Karpas-422 (cell line): ENCODE data around the gene AIF1L. TPM values are rescaled to one million over a fixed set of nuclear protein-coding genes. Genes with fewer than 3 reads are reported as not detected.

Experiments used
- DNase-seq: peaks from one replicate; pipeline ENCODE4 v3.0.0-alpha.2; 2015
- H2AFZ ChIP-seq: fragments of 200-600 bp; sonication (generic); 2 replicates; pipeline ENCODE4 v1.6.1; 2014; ENCODE audit warnings: antibody characterized with exemption, low read length, mixed read lengths
- H3K27ac ChIP-seq: fragments of 200-600 bp; sonication (generic); 2 replicates; pipeline ENCODE4 v1.5.1; 2014; ENCODE audit warnings: mild to moderate bottlenecking, low read length, moderate library complexity
- H3K27me3 ChIP-seq: fragments of 200-600 bp; sonication (generic); 2 replicates; pipeline ENCODE4 v1.6.1; 2014; ENCODE audit warnings: low read length, mixed read lengths
- H3K36me3 ChIP-seq: fragments of 200-600 bp; sonication (generic); 2 replicates; pipeline ENCODE4 v1.6.1; 2014; ENCODE audit warnings: low read length, mixed read lengths; ENCODE audit not compliant: insufficient read depth
- H3K4me1 ChIP-seq: fragments of 200-600 bp; sonication (generic); 2 replicates; pipeline ENCODE4 v1.6.1; 2014; ENCODE audit warnings: mild to moderate bottlenecking, low read length, mixed read lengths
- H3K4me2 ChIP-seq: fragments of 200-600 bp; sonication (generic); 2 replicates; pipeline ENCODE4 v1.6.1; 2014; ENCODE audit warnings: low read length, low read depth, mild to moderate bottlenecking; ENCODE audit not compliant: poor library complexity, severe bottlenecking
- H3K4me3 ChIP-seq: fragments of 200-600 bp; sonication (generic); 2 replicates; pipeline ENCODE4 v1.5.1; 2014; ENCODE audit warnings: mild to moderate bottlenecking, antibody characterized with exemption, low read length, mixed read lengths
- H3K79me2 ChIP-seq: fragments of 200-600 bp; sonication (generic); 2 replicates; pipeline ENCODE4 v1.6.1; 2014; ENCODE audit warnings: mild to moderate bottlenecking, low read length, mixed read lengths
- H3K9ac ChIP-seq: fragments of 200-600 bp; sonication (generic); 2 replicates; pipeline ENCODE4 v1.6.0; 2014; ENCODE audit warnings: low read length
- H3K9me2 ChIP-seq: fragments of 200-600 bp; sonication (generic), shearing (Covaris generic); replicated peaks from 2 replicates; pipeline ENCODE4 v1.6.0; 2014; ENCODE audit warnings: mild to moderate bottlenecking, low read length, moderate library complexity; ENCODE audit not compliant: insufficient read depth
- H3K9me3 ChIP-seq: fragments of 300-700, 200-600 bp; sonication (generic); 2 replicates; pipeline ENCODE4 v1.6.1; 2014; ENCODE audit warnings: low read length, mixed read lengths
- H4K20me1 ChIP-seq: fragments of 200-600 bp; sonication (generic); 2 replicates; pipeline ENCODE4 v1.6.1; 2014; ENCODE audit warnings: mild to moderate bottlenecking, antibody characterized with exemption, low read length, low read depth; ENCODE audit not compliant: insufficient read depth
- total RNA-seq: library from RNA; depleted of rRNA; stranded (reverse); fragments of >200 nt; shearing (Covaris generic); gene quantifications from 2 replicates; pipeline ENCODE4 v1.2.3, GENCODE V29; 2014; ENCODE audit warnings: low replicate concordance

The AIF1L gene
- total RNA-seq, 1 experiment from 2014 or later: not detected

GRCh38 chr9:131119600-131119999, 23.3 kb downstream of the AIF1L start:
- H3K9ac ChIP-seq: no peak overlapping the region
- H3K36me3 ChIP-seq: no peaks in the 10 kb centered on the region
- no peak overlapping the region for H2AFZ ChIP-seq
- H3K4me2 ChIP-seq: no peak overlapping the region
- no peak overlapping the region for H3K27ac ChIP-seq
- no peaks in the 10 kb centered on the region for H3K27me3 ChIP-seq
- H3K9me2 ChIP-seq: no peaks in the 10 kb centered on the region
- DNase-seq: no peak
- no peaks in the 10 kb centered on the region for H4K20me1 ChIP-seq
- no peaks in the 10 kb centered on the region for H3K9me3 ChIP-seq
- no peaks in the 10 kb centered on the region for H3K79me2 ChIP-seq
- peaks cover 3% of the 10 kb centered on the region for H3K4me1 ChIP-seq
- H3K4me3 ChIP-seq: no peak overlapping the region

- no peak overlapping the region for H3K4me3 ChIP-seq
- H3K9me2 ChIP-seq: no peaks in the 10 kb centered on the region
- H3K9ac ChIP-seq: no peak overlapping the region
- H2AFZ ChIP-seq: no peak overlapping the region
- DNase-seq: no peak
- H4K20me1 ChIP-seq: no peaks in the 10 kb centered on the region
- no peaks in the 10 kb centered on the region for H3K36me3 ChIP-seq
- no peaks in the 10 kb centered on the region for H3K27me3 ChIP-seq
- peaks cover 5% of the 10 kb centered on the region for H3K4me1 ChIP-seq
- no peaks in the 10 kb centered on the region for H3K9me3 ChIP-seq
- no peak overlapping the region for H3K27ac ChIP-seq
- H3K4me2 ChIP-seq: no peak overlapping the region
- H3K79me2 ChIP-seq: peaks cover 8% of the 10 kb centered on the region
These were observed 24.4 kb downstream of the AIF1L start for GRCh38 chr9:131120620-131121228.

- H2AFZ ChIP-seq: no peak overlapping the region
- no peaks in the 10 kb centered on the region for H3K36me3 ChIP-seq
- H3K27me3 ChIP-seq: no peaks in the 10 kb centered on the region
- no peak overlapping the region for H3K4me3 ChIP-seq
- no peak overlapping the region for H3K27ac ChIP-seq
- no peaks in the 10 kb centered on the region for H3K9me2 ChIP-seq
- H3K9ac ChIP-seq: no peak overlapping the region
- H4K20me1 ChIP-seq: peaks cover 4% of the 10 kb centered on the region; the same call in 1 of the 2 replicates
- DNase-seq: no peak
- peaks cover 8% of the 10 kb centered on the region for H3K4me1 ChIP-seq
- peaks cover 14% of the 10 kb centered on the region for H3K79me2 ChIP-seq
- no peaks in the 10 kb centered on the region for H3K9me3 ChIP-seq
- no peak overlapping the region for H3K4me2 ChIP-seq
These were observed 25.0 kb downstream of the AIF1L start for GRCh38 chr9:131121346-131121745.

- Histone ChIP-seq H3K36me3 (no peaks in the 10 kb centered on the region), H2AFZ (no peak overlapping the region), H3K9me2 (no peaks in the 10 kb centered on the region), H3K4me2 (no peak overlapping the region), H3K79me2 (peaks cover 22% of the 10 kb centered on the region), H3K27ac (no peak overlapping the region), H3K9me3 (no peaks in the 10 kb centered on the region), H3K9ac (no peak overlapping the region), H3K4me1 (peaks cover 16% of the 10 kb centered on the region), H3K27me3 (no peaks in the 10 kb centered on the region), H3K4me3 (no peak overlapping the region), H4K20me1 (peaks cover 4% of the 10 kb centered on the region; the same call in 1 of the 2 replicates)
- DNase-seq: no peak
These were observed 25.8 kb downstream of the AIF1L start for GRCh38 chr9:131122158-131122557.

GRCh38 chr9:131125038-131125287, 28.6 kb downstream of the AIF1L start:
- Histone ChIP-seq H2AFZ (no peak overlapping the region), H3K4me3 (peak overlapping the region; percentile 75), H3K79me2 (peaks cover 44% of the 10 kb centered on the region), H3K9ac (peak overlapping the region; percentile 81), H3K36me3 (peaks cover 23% of the 10 kb centered on the region; the same call in 1 of the 2 replicates), H3K9me3 (no peaks in the 10 kb centered on the region), H3K4me1 (peaks cover 16% of the 10 kb centered on the region), H3K4me2 (peak overlapping the region; percentile 79), H3K27ac (peak overlapping the region; percentile 50), H3K27me3 (no peaks in the 10 kb centered on the region), H4K20me1 (peaks cover 4% of the 10 kb centered on the region; the same call in 1 of the 2 replicates), H3K9me2 (no peaks in the 10 kb centered on the region)
- DNase-seq: no peak

GRCh38 chr9:131125288-131126058, 29.1 kb downstream of the AIF1L start, which contains the start of gene NUP214:
NUP214 (plus strand) TSS chr9:131125586; CDS start chr9:131125705, 119 bp downstream.
- Histone ChIP-seq H3K4me1 (peaks cover 16% of the 10 kb centered on the region), H2AFZ (peak within 1 kb of the TSS; percentile 17; the same call in 1 of the 2 replicates), H3K9me2 (no peaks in the 10 kb centered on the region), H3K9me3 (no peaks in the 10 kb centered on the region), H3K4me2 (peak within 1 kb of the TSS; percentile 89), H3K27ac (peak within 1 kb of the TSS; percentile 50), H3K4me3 (peak within 1 kb of the TSS; percentile 75), H4K20me1 (peaks cover 4% of the 10 kb centered on the region; the same call in 1 of the 2 replicates), H3K36me3 (peaks cover 23% of the 10 kb centered on the region; the same call in 1 of the 2 replicates), H3K27me3 (no peaks in the 10 kb centered on the region), H3K9ac (peak within 1 kb of the TSS; percentile 88), H3K79me2 (peaks cover 44% of the 10 kb centered on the region)
- DNase-seq: peak; percentile 100

- peaks cover 16% of the 10 kb centered on the region for H3K4me1 ChIP-seq
- H3K4me2 ChIP-seq: peak overlapping the region; percentile 89
- peaks cover 46% of the 10 kb centered on the region for H3K79me2 ChIP-seq
- peak overlapping the region; percentile 75 for H3K4me3 ChIP-seq
- H2AFZ ChIP-seq: peak overlapping the region; percentile 17; the same call in 1 of the 2 replicates
- no peaks in the 10 kb centered on the region for H3K27me3 ChIP-seq
- H3K9me2 ChIP-seq: no peaks in the 10 kb centered on the region
- no peak for DNase-seq
- peaks cover 4% of the 10 kb centered on the region; the same call in 1 of the 2 replicates for H4K20me1 ChIP-seq
- peak overlapping the region; percentile 88 for H3K9ac ChIP-seq
- no peaks in the 10 kb centered on the region for H3K9me3 ChIP-seq
- H3K36me3 ChIP-seq: peaks cover 25% of the 10 kb centered on the region; the same call in 1 of the 2 replicates
- peak overlapping the region; percentile 16; the same call in 1 of the 2 replicates for H3K27ac ChIP-seq
These were observed 29.7 kb downstream of the AIF1L start for GRCh38 chr9:131126059-131126426.

- Histone ChIP-seq H3K9ac (no peak overlapping the region), H4K20me1 (peaks cover 4% of the 10 kb centered on the region; the same call in 1 of the 2 replicates), H3K9me3 (no peaks in the 10 kb centered on the region), H3K36me3 (peaks cover 36% of the 10 kb centered on the region; the same call in 1 of the 2 replicates), H3K4me2 (no peak overlapping the region), H3K4me3 (no peak overlapping the region), H3K27ac (no peak overlapping the region), H3K4me1 (peaks cover 16% of the 10 kb centered on the region), H2AFZ (no peak overlapping the region), H3K79me2 (peaks cover 52% of the 10 kb centered on the region), H3K9me2 (no peaks in the 10 kb centered on the region), H3K27me3 (no peaks in the 10 kb centered on the region)
- no peak for DNase-seq
These were observed 32.9 kb downstream of the AIF1L start for GRCh38 chr9:131129183-131129582.
